HepG2 (cell line): ENCODE measurements around the gene MPC1. TPM values are rescaled to one million over a fixed set of nuclear protein-coding genes. Genes with fewer than 3 reads are reported as not detected.

Experiments used
- ATAC-seq: fragments of 200-7000 bp; cut with Tn5 transposase; 3 replicates; pipeline ENCODE4 v1.9.1; 2020; ENCODE audit warnings: mild to moderate bottlenecking, moderate library complexity
- BruUV-seq: library from RNA; stranded (reverse); fragments of 400-500 nt; replicated peaks from 2 replicates; lab custom pipeline; 2021; lab: Mats Ljungman, UMichigan
- CTCF ChIA-PET: fragments of 300-600 bp; formaldehyde crosslinking; extraction: SDS; loops from one replicate; lab custom pipeline; 2021; ENCODE audit warnings: low total read pairs, inconsistent platforms, low intra/inter-chr PET ratio; lab: Yijun Ruan, JAX
- POLR2A ChIA-PET: fragments of 350-600 bp; sonication (Branson Sonifier 250); formaldehyde crosslinking; loops from one replicate; lab custom pipeline; 2020; ENCODE audit warnings: antibody characterized with exemption, inconsistent platforms; lab: Yijun Ruan, JAX
- DNase-seq: peaks from one replicate; pipeline ENCODE4 v3.0.0-alpha.2; 2015; ENCODE audit warnings: low spot score
- FAIRE-seq: peaks from 3 replicates; lab custom pipeline; 2011; peaks lifted over from hg19 to GRCh38; lab: Jason Lieb, UNC
- H2AFZ ChIP-seq: one replicate; pipeline ENCODE4 v1.6.1; 2011; ENCODE audit warnings: low read length, inconsistent platforms
- H3K27ac ChIP-seq: fragments of 300-600 bp; 3 replicates; pipeline ENCODE4 v1.8.0; 2011; ENCODE audit warnings: mixed run types, mild to moderate bottlenecking, mixed read lengths, low read length, inconsistent platforms; ENCODE audit not compliant: insufficient read depth; ENCODE audit errors: extremely low read length
- H3K27me3 ChIP-seq, 2 experiments: fragments of 200-600 bp in 1 of 2; 2 replicates in 1 of 2; 3 replicates in 1 of 2; pipeline versions ENCODE4 v1.6.0 to v1.8.0; 2011; ENCODE audit warnings: low read length in 2 of 2, mild to moderate bottlenecking in 2 of 2, moderate library complexity in 2 of 2, inconsistent platforms in 1 of 2; ENCODE audit not compliant: insufficient read depth in 2 of 2, control insufficient read depth in 1 of 2
- H3K36me3 ChIP-seq, 2 experiments: fragments of 200-600 bp in 1 of 2; replicated peaks in 1 of 2; 2 replicates in 1 of 2; 3 replicates in 1 of 2; pipeline versions ENCODE4 v1.5.1 to v1.8.0; 2011; ENCODE audit warnings: low read length in 2 of 2, inconsistent platforms in 1 of 2; ENCODE audit not compliant: insufficient read depth in 2 of 2, control insufficient read depth in 1 of 2
- H3K4me1 ChIP-seq: 2 replicates; pipeline ENCODE4 v1.5.1; 2012; ENCODE audit warnings: low read length, inconsistent platforms; ENCODE audit not compliant: insufficient read depth
- H3K4me2 ChIP-seq: 2 replicates; pipeline ENCODE4 v1.6.0; 2011; ENCODE audit warnings: low read depth, low read length, inconsistent platforms
- H3K4me3 ChIP-seq, 3 experiments: fragments of 200-600 bp in 1 of 3; sonication (generic), shearing (Covaris generic) in 1 of 3; replicated peaks in 1 of 3; 2 replicates each; pipeline ENCODE4 v1.5.1; 2011 to 2016; ENCODE audit warnings: low read length in 3 of 3, inconsistent platforms in 2 of 3, low read depth in 2 of 3, mild to moderate bottlenecking in 2 of 3, control low read depth in 1 of 3, mixed read lengths in 1 of 3; ENCODE audit not compliant: insufficient read depth in 1 of 3
- H3K79me2 ChIP-seq: one replicate; pipeline ENCODE4 v1.6.1; 2011; ENCODE audit warnings: low read length, inconsistent platforms; ENCODE audit not compliant: insufficient read depth
- H3K9ac ChIP-seq: 2 replicates; pipeline ENCODE4 v1.6.0; 2011; ENCODE audit warnings: mild to moderate bottlenecking, low read depth, low read length, inconsistent platforms; ENCODE audit not compliant: insufficient read depth
- H3K9me3 ChIP-seq: 2 replicates; pipeline ENCODE4 v1.5.1; 2012; ENCODE audit warnings: mild to moderate bottlenecking, low read length
- H4K20me1 ChIP-seq: 2 replicates; pipeline ENCODE4 v1.6.0; 2011; ENCODE audit warnings: inconsistent platforms, mild to moderate bottlenecking, low read length, moderate library complexity; ENCODE audit not compliant: insufficient read depth
- ADNP ChIP-seq: sonication (generic); formaldehyde crosslinking; IDR thresholded peaks from 2 replicates; pipeline ENCODE4 v1.4.0; 2020; ENCODE audit warnings: missing genetic modification reagents
- AHR ChIP-seq: IDR thresholded peaks from 2 replicates; pipeline ENCODE4 v1.6.1; 2018; ENCODE audit warnings: missing genetic modification reagents, missing compliant biosample characterization
- ATF7 ChIP-seq, 2 experiments: fragments of 450-650 bp in 1 of 2; sonication (generic) in 1 of 2; formaldehyde crosslinking in 1 of 2; IDR thresholded peaks; 2 replicates each; pipeline versions ENCODE4 v1.4.0 to v1.6.1; 2016 to 2020; ENCODE audit warnings: antibody characterized with exemption in 1 of 2, mild to moderate bottlenecking in 1 of 2, missing genetic modification reagents in 1 of 2
- CREM ChIP-seq, 2 experiments: sonication (generic) in 1 of 2; formaldehyde crosslinking in 1 of 2; IDR thresholded peaks; 2 replicates each; pipeline versions ENCODE4 v1.4.0 to v1.6.1; 2016 to 2020; ENCODE audit warnings: antibody characterized with exemption in 1 of 2, mild to moderate bottlenecking in 1 of 2, missing genetic modification reagents in 1 of 2
- EEA1 ChIP-seq: sonication (generic); formaldehyde crosslinking; IDR thresholded peaks from 2 replicates; pipeline ENCODE4 v1.5.1; 2020; ENCODE audit warnings: mild to moderate bottlenecking, missing genetic modification reagents, borderline replicate concordance
- FOXA1 ChIP-seq, 2 experiments: fragments of 450-650 bp in 1 of 2; sonication (generic) in 1 of 2; formaldehyde crosslinking in 1 of 2; IDR thresholded peaks; 2 replicates each; pipeline versions ENCODE4 v1.4.0 to v1.6.1; 2016 to 2020; ENCODE audit warnings: missing genetic modification reagents in 1 of 2
- GABPB1 ChIP-seq: IDR thresholded peaks from 2 replicates; pipeline ENCODE4 v1.6.1; 2016; ENCODE audit warnings: mild to moderate bottlenecking, missing genetic modification reagents, moderate library complexity, missing compliant biosample characterization
- LRRFIP1 ChIP-seq: sonication (generic); formaldehyde crosslinking; conservative IDR thresholded peaks from 2 replicates; pipeline ENCODE4 v1.4.0; 2020; ENCODE audit warnings: missing genetic modification reagents
- RAD21 ChIP-seq: fragments of 450-650 bp; formaldehyde crosslinking; IDR thresholded peaks from 2 replicates; pipeline ENCODE4 v1.5.0; 2020; ENCODE audit warnings: mild to moderate bottlenecking
- SAFB2 ChIP-seq: sonication (generic); formaldehyde crosslinking; IDR thresholded peaks from 2 replicates; pipeline ENCODE4 v1.5.1; 2020; ENCODE audit warnings: missing genetic modification reagents, low read depth, mild to moderate bottlenecking, borderline replicate concordance
- TRIM22 ChIP-seq: fragments of 450-650 bp; IDR thresholded peaks from 2 replicates; pipeline ENCODE4 v1.6.1; 2017
- ZNF121 ChIP-seq: sonication (generic); formaldehyde crosslinking; IDR thresholded peaks from 2 replicates; pipeline ENCODE4 v1.5.0; 2020; ENCODE audit warnings: mild to moderate bottlenecking, missing genetic modification reagents
- ZNF136 ChIP-seq: sonication (generic); formaldehyde crosslinking; IDR thresholded peaks from 2 replicates; pipeline ENCODE4 v1.8.1; 2022; ENCODE audit warnings: low read depth, mild to moderate bottlenecking, moderate library complexity, missing genetic modification reagents
- ZNF550 ChIP-seq: sonication (generic); formaldehyde crosslinking; IDR thresholded peaks from 2 replicates; pipeline ENCODE4 v1.4.0; 2020; ENCODE audit warnings: mild to moderate bottlenecking, missing genetic modification reagents, borderline replicate concordance
- ZNF761 ChIP-seq: sonication (generic); formaldehyde crosslinking; conservative IDR thresholded peaks from 2 replicates; pipeline ENCODE4 v1.4.0; 2020; ENCODE audit warnings: mild to moderate bottlenecking, missing genetic modification reagents
- ZNF770 ChIP-seq: sonication (generic); formaldehyde crosslinking; IDR thresholded peaks from 2 replicates; pipeline ENCODE4 v1.5.0; 2020; ENCODE audit warnings: mild to moderate bottlenecking, missing genetic modification reagents
- ZSCAN25 ChIP-seq: sonication (generic); formaldehyde crosslinking; IDR thresholded peaks from 2 replicates; pipeline ENCODE4 v1.8.0; 2022; ENCODE audit warnings: mild to moderate bottlenecking, missing genetic modification reagents
- ZSCAN29 ChIP-seq: sonication (generic); formaldehyde crosslinking; conservative IDR thresholded peaks from 2 replicates; pipeline ENCODE4 v1.4.0; 2020; ENCODE audit warnings: mild to moderate bottlenecking, missing genetic modification reagents
- WGBS: methylation state at CpG from one replicate; pipeline ENCODE4 v1.1.6; 2017; ENCODE audit warnings: low lambda C conversion rate; 5-methylcytosine and 5-hydroxymethylcytosine counted together
- in situ Hi-C: cut with HindIII; loops from 2 replicates; pipeline ENCODE4 v1.10.0; 2017; ENCODE audit warnings: low pct_unique_long_range_greater_than_20kb; ENCODE audit not compliant: extremely low pct_ligation_motif_present
- intact Hi-C: fragments of 100-400 bp; cut with micrococcal nuclease; formaldehyde crosslinking; loops from one replicate; pipeline ENCODE4 v1.10.0; 2022; ENCODE audit not compliant: unreplicated experiment
- polyA plus RNA-seq, 8 experiments: library from polyadenylated mRNA; depleted of rRNA in 3 of 8; stranded (reverse) in 7 of 8; unstranded in 1 of 8; fragments of >200 nt; fragmentation: Illumina TruSeq in 4 of 8; extraction: Trizol in 4 of 8; gene quantifications; 2 replicates each; pipeline versions ENCODE4 v1.2.1 to v1.2.3, GENCODE V29; 2011 to 2016; ENCODE audit warnings: low read depth in 4 of 8, missing spikeins in 1 of 8, mixed read lengths in 1 of 8; ENCODE audit not compliant: insufficient read depth in 1 of 8
- total RNA-seq, 5 experiments: library from RNA; depleted of rRNA; stranded (reverse); fragments of >200 nt; fragmentation: Illumina TruSeq; extraction: Trizol; gene quantifications; 2 replicates each; pipeline ENCODE4 v1.2.3, GENCODE V29; 2016; ENCODE audit warnings: low read depth in 1 of 5

MPC1 gene
- total and polyA plus RNA-seq, 2 of the 13 experiments (the other 11 are each of a cell fraction or from before 2014, with no cell fraction given) = 189 to 214 TPM

GRCh38 chr6:166379103-166379586 is 3.6 kb downstream of the MPC1 start:
- POLR2A ChIA-PET = interaction anchor here (0.9 to 4.8 kb wide), 4 partner anchors 9 to 21 kb away, joined by 3 to 48 read pairs (median 22); no protein-coding TSS in a partner anchor
- no peak overlapping the region for H3K27ac ChIP-seq
- intact Hi-C loops (no loop called here), in situ Hi-C loops (no loop called here)
- peaks cover 70% of the 10 kb centered on the region for H3K79me2 ChIP-seq
- no peaks in the 10 kb centered on the region; a peak in 1 of 5 replicates for H3K27me3 ChIP-seq
- no peak overlapping the region for H3K9ac ChIP-seq
- WGBS = 95% methylated on average over 1 of the region's 1 CpG
- FAIRE-seq (no peak), ATAC-seq (no peak), DNase-seq (no peak)
- 0 out of 5 replicates have a peak, but pooled peaks cover 1 to 6% of the 10 kb centered on the region in 2 experiments for H3K36me3 ChIP-seq
- no TSS peak for BruUV-seq
- peak overlapping the region; percentile 21; the same call in 1 of the 2 replicates for H3K4me2 ChIP-seq
- peaks cover 35% of the 10 kb centered on the region for H3K4me1 ChIP-seq
- CTCF ChIA-PET = no interaction called here
- H3K9me3 ChIP-seq = no peaks in the 10 kb centered on the region
- H3K4me3 ChIP-seq = no peak overlapping the region; a peak in 1 of 6 replicates
- no peaks in the 10 kb centered on the region; the same call in 1 of the 2 replicates for H4K20me1 ChIP-seq
- H2AFZ ChIP-seq = no peak overlapping the region
- 0 out of 2 replicates have a peak, but pooled peaks have one; percentile 14 for TF ChIP-seq ADNP
- TF ChIP-seq ZNF550 (CRISPR knock-in tag) = no peak
- TF ChIP-seq SAFB2 = no peak
- TF ChIP-seq AHR (CRISPR knock-in tag) = no peak
- TF ChIP-seq ZSCAN25 (CRISPR knock-in tag) = no peak
- TF ChIP-seq ZNF121 (CRISPR knock-in tag) = peak; percentile 92
- TF ChIP-seq TRIM22 = no peak
- no peak for TF ChIP-seq ZNF136 (CRISPR knock-in tag)
- TF ChIP-seq ZNF770 = peak; percentile 93
- no peak for TF ChIP-seq ZSCAN29 (CRISPR knock-in tag)
- TF ChIP-seq ZNF761 = no peak
- no peak for TF ChIP-seq CREM (IDR thresholded peaks at IDR 0.05)
- TF ChIP-seq CREM (CRISPR knock-in tag; IDR thresholded peaks at IDR 0.05) = no peak
- TF ChIP-seq EEA1 = no peak
- no peak for TF ChIP-seq FOXA1 (IDR thresholded peaks at IDR 0.05)
- TF ChIP-seq FOXA1 (CRISPR knock-in tag; IDR thresholded peaks at IDR 0.05) = no peak
- no peak for TF ChIP-seq ATF7 (IDR thresholded peaks at IDR 0.05)
- no peak for TF ChIP-seq ATF7 (CRISPR knock-in tag; IDR thresholded peaks at IDR 0.05)
- no peak for TF ChIP-seq LRRFIP1 (CRISPR knock-in tag)
- TF ChIP-seq RAD21 (CRISPR knock-in tag) = no peak
- no peak for TF ChIP-seq GABPB1 (CRISPR knock-in tag)
